K562 (cell line): ENCODE data around the gene EFS. TPM values are rescaled to one million over a fixed set of nuclear protein-coding genes. Genes with fewer than 3 reads are reported as not detected.
A peak's percentile ranks its signal among the peaks of the same experiment; 100 is the strongest.

Experiments used
- FOXP1 ChIP-seq: sonication (generic); formaldehyde crosslinking; IDR thresholded peaks from 2 replicates; pipeline ENCODE4 v1.8.0; 2022; ENCODE audit warnings: mild to moderate bottlenecking, missing genetic modification reagents
- HDAC8 ChIP-seq: fragments of 450-650 bp; IDR thresholded peaks from 2 replicates; pipeline ENCODE4 v1.6.1; 2016; ENCODE audit warnings: mild to moderate bottlenecking, missing genetic modification characterization, moderate library complexity, missing compliant biosample characterization
- KDM4B ChIP-seq, 2 experiments: fragments of 450-650 bp in 1 of 2; sonication (generic) in 1 of 2; IDR thresholded peaks; 2 replicates each; pipeline ENCODE4 v1.6.1; 2016 to 2017; ENCODE audit warnings: borderline replicate concordance in 2 of 2, antibody characterized with exemption in 1 of 2, low read depth in 1 of 2, mild to moderate bottlenecking in 1 of 2
- TBP ChIP-seq: optimal IDR thresholded peaks from 2 replicates; pipeline ENCODE3; 2011; ENCODE audit warnings: low read depth, low read length, improper control_type of control experiment
- ZNF57 ChIP-seq: fragments of 450-650 bp; formaldehyde crosslinking; IDR thresholded peaks from 2 replicates; pipeline ENCODE4 v1.4.0; 2020; ENCODE audit warnings: mild to moderate bottlenecking, moderate library complexity
- ZNF764 ChIP-seq: fragments of 250-450 bp; sonication (Bioruptor Pico); IDR thresholded peaks from 2 replicates; pipeline ENCODE4 v1.4.0; 2020; ENCODE audit warnings: low read depth, mild to moderate bottlenecking, moderate library complexity
- polyA plus RNA-seq, 8 experiments: library from polyadenylated mRNA; depleted of rRNA in 4 of 8; stranded (reverse) in 5 of 8; unstranded in 3 of 8; fragments of >200 nt; fragmentation: Nextera tagmentation in 2 of 8; fragmentation: Illumina TruSeq in 1 of 8; extraction: Ambion mirVana in 2 of 8; extraction: Trizol in 1 of 8; gene quantifications; 2 replicates each; pipeline versions ENCODE4 v1.2.1 to v1.2.3, GENCODE V29; 2011 to 2014; ENCODE audit warnings: inconsistent platforms in 1 of 8, missing spikeins in 1 of 8
- total RNA-seq, 7 experiments: library from RNA; depleted of rRNA in 6 of 7; stranded (reverse); fragments of >200 nt in 6 of 7; fragmentation: Illumina TruSeq in 2 of 7; extraction: Trizol in 2 of 7; gene quantifications; 2 replicates each; pipeline versions ENCODE4 v1.2.1 to v1.2.3, GENCODE V29; 2011 to 2021; ENCODE audit warnings: low replicate concordance in 1 of 7
- TF ChIP-seq, protein P1 (sequence below), 2 experiments: fragments of 450-650 bp in 1 of 2; sonication (generic) in 1 of 2; formaldehyde crosslinking in 1 of 2; IDR thresholded peaks; 2 replicates each; pipeline versions ENCODE4 v1.7.1 to v1.9.0; 2016 to 2022; ENCODE audit warnings: inconsistent platforms in 1 of 2, mild to moderate bottlenecking in 1 of 2, missing genetic modification reagents in 1 of 2
- TF ChIP-seq, protein P2 (sequence below), 3 experiments: fragments of 200-800 bp in 1 of 3; fragments of 250-450 bp in 1 of 3; fragments of 450-650 bp in 1 of 3; sonication (Bioruptor Pico) in 1 of 3; sonication (Bioruptor generic) in 1 of 3; formaldehyde crosslinking in 1 of 3; IDR thresholded peaks; 2 replicates each; pipeline versions ENCODE4 v1.6.1 to v1.8.0; 2016 to 2022; ENCODE audit warnings: mild to moderate bottlenecking in 2 of 3, missing genetic modification characterization in 2 of 3, missing compliant biosample characterization in 1 of 3, moderate library complexity in 1 of 3
- TF ChIP-seq, protein P3 (sequence below): sonication (generic); formaldehyde crosslinking; IDR thresholded peaks from 2 replicates; pipeline ENCODE4 v1.8.0; 2022; ENCODE audit warnings: missing genetic modification reagents, mild to moderate bottlenecking, moderate library complexity, borderline replicate concordance
- TF ChIP-seq, protein P4 (sequence below): sonication (generic); IDR thresholded peaks from 2 replicates; pipeline ENCODE4 v1.6.1; 2016

Gene EFS
- total and polyA plus RNA-seq, 9 of the 15 experiments (the other 6 are each of a cell fraction or from before 2014, with no cell fraction given): 0.01 to 0.03 TPM; not detected in 7

DNA sequence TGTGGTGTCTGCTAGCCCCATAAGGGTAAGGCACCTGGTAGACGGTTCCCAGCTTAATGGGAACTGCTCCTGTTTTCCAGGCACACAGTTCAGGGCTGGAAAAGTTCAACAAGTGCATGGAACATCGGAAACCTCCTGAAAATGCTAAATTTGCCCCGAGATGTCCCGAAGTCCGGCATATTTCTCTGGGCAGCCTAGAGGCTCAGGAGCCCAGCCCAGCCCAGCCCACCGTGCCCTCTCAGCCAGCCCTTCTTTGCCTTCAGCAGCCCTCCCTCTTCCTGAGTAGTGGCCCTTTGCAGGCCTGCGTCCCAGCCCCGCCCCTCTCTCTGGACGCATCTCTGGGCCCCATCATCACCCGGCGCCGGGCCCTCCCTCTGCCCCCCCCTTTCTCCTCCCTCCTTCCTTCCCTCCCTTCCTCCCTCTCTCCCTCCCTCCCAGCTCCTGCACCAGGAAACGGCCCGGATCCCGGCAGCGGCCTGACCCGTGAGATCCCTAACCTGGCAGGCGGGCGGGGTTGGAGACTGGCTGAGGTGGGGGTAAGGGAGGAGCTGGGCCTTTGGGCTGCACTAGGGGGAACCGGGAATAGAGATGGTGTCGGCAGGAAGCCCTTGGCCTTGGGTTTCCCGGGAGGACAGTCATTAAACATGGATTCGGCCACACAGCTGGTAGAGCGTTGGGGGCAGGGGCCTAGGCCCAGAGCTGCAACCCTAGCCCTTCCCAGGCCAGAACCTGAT is 58.4 kb downstream of the EFS start, which contains the start of gene BCL2L2 (continued):
- TF ChIP-seq, protein P1, sequence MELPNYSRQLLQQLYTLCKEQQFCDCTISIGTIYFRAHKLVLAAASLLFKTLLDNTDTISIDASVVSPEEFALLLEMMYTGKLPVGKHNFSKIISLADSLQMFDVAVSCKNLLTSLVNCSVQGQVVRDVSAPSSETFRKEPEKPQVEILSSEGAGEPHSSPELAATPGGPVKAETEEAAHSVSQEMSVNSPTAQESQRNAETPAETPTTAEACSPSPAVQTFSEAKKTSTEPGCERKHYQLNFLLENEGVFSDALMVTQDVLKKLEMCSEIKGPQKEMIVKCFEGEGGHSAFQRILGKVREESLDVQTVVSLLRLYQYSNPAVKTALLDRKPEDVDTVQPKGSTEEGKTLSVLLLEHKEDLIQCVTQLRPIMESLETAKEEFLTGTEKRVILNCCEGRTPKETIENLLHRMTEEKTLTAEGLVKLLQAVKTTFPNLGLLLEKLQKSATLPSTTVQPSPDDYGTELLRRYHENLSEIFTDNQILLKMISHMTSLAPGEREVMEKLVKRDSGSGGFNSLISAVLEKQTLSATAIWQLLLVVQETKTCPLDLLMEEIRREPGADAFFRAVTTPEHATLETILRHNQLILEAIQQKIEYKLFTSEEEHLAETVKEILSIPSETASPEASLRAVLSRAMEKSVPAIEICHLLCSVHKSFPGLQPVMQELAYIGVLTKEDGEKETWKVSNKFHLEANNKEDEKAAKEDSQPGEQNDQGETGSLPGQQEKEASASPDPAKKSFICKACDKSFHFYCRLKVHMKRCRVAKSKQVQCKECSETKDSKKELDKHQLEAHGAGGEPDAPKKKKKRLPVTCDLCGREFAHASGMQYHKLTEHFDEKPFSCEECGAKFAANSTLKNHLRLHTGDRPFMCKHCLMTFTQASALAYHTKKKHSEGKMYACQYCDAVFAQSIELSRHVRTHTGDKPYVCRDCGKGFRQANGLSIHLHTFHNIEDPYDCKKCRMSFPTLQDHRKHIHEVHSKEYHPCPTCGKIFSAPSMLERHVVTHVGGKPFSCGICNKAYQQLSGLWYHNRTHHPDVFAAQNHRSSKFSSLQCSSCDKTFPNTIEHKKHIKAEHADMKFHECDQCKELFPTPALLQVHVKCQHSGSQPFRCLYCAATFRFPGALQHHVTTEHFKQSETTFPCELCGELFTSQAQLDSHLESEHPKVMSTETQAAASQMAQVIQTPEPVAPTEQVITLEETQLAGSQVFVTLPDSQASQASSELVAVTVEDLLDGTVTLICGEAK (IDR thresholded peaks at IDR 0.05): peak; percentile 70
- TF ChIP-seq, protein P1 (CRISPR knock-in tag; IDR thresholded peaks at IDR 0.05): 0 out of 2 replicates have a peak, but pooled peaks have one; percentile 13
- TF ChIP-seq TBP (peak; percentile 74), HDAC8 (tag) (no peak), ZNF764 (CRISPR knock-in tag) (no peak), KDM4B (IDR thresholded peaks at IDR 0.05; ENCODE audit: borderline replicate concordance in 2 of 2, low read depth in 1 of 2) (peak in 1 of 2 experiments; percentile 98; a peak in 2 of 4 replicates), ZNF57 (CRISPR knock-in tag) (no peak), FOXP1 (CRISPR knock-in tag) (peak; percentile 83)
- TF ChIP-seq, protein P2, sequence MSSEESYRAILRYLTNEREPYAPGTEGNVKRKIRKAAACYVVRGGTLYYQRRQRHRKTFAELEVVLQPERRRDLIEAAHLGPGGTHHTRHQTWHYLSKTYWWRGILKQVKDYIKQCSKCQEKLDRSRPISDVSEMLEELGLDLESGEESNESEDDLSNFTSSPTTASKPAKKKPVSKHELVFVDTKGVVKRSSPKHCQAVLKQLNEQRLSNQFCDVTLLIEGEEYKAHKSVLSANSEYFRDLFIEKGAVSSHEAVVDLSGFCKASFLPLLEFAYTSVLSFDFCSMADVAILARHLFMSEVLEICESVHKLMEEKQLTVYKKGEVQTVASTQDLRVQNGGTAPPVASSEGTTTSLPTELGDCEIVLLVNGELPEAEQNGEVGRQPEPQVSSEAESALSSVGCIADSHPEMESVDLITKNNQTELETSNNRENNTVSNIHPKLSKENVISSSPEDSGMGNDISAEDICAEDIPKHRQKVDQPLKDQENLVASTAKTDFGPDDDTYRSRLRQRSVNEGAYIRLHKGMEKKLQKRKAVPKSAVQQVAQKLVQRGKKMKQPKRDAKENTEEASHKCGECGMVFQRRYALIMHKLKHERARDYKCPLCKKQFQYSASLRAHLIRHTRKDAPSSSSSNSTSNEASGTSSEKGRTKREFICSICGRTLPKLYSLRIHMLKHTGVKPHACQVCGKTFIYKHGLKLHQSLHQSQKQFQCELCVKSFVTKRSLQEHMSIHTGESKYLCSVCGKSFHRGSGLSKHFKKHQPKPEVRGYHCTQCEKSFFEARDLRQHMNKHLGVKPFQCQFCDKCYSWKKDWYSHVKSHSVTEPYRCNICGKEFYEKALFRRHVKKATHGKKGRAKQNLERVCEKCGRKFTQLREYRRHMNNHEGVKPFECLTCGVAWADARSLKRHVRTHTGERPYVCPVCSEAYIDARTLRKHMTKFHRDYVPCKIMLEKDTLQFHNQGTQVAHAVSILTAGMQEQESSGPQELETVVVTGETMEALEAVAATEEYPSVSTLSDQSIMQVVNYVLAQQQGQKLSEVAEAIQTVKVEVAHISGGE (CRISPR knock-in tag; IDR thresholded peaks at IDR 0.05): peak in 1 of 3 experiments; percentile 47; a peak in 1 of 6 replicates
- TF ChIP-seq, protein P3, sequence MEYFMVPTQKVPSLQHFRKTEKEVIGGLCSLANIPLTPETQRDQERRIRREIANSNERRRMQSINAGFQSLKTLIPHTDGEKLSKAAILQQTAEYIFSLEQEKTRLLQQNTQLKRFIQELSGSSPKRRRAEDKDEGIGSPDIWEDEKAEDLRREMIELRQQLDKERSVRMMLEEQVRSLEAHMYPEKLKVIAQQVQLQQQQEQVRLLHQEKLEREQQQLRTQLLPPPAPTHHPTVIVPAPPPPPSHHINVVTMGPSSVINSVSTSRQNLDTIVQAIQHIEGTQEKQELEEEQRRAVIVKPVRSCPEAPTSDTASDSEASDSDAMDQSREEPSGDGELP (CRISPR knock-in tag): peak; percentile 90; the same call in 1 of the 2 replicates
- TF ChIP-seq, protein P4, sequence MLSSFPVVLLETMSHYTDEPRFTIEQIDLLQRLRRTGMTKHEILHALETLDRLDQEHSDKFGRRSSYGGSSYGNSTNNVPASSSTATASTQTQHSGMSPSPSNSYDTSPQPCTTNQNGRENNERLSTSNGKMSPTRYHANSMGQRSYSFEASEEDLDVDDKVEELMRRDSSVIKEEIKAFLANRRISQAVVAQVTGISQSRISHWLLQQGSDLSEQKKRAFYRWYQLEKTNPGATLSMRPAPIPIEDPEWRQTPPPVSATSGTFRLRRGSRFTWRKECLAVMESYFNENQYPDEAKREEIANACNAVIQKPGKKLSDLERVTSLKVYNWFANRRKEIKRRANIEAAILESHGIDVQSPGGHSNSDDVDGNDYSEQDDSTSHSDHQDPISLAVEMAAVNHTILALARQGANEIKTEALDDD: no peak
